HG03442 (cell line): ENCODE results near the gene SLC9B1.
"Not testable (repeated sequence)": the region's sequence is repeated elsewhere in the genome, so short reads cannot be mapped to it uniquely, and the experiment has no call there.

Experiments
- ATAC-seq: cut with Tn5 transposase; IDR thresholded peaks from one replicate; pipeline ENCODE4 v1.9.1; 2021; ENCODE audit warnings: mild to moderate bottlenecking, moderate library complexity; ENCODE audit not compliant: unreplicated experiment

Gene SLC9B1

GRCh38 chr4:103011378-103012025 is 8.0 kb downstream of the SLC9B1 start:
- no peak for ATAC-seq

DNA sequence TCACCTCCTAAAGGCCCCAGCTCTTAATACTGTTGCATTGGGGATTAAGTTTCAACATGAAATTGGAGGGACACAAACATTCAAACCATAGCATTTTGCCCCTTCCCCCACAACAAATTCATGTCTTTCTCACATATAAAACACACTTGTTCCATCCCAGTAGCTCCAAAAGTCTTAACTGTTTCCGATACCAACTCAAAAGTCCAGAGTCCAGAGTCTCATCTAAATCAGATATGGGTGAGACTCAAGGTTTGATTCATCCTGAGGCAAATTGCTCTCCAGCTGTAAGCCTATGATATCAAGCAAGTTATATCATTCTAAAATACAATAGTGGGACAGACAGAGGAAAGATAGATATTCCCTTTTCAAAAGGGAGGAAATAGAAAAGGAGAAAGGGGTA is 8.7 kb downstream of the SLC9B1 start:
- ATAC-seq = no peak

DNA sequence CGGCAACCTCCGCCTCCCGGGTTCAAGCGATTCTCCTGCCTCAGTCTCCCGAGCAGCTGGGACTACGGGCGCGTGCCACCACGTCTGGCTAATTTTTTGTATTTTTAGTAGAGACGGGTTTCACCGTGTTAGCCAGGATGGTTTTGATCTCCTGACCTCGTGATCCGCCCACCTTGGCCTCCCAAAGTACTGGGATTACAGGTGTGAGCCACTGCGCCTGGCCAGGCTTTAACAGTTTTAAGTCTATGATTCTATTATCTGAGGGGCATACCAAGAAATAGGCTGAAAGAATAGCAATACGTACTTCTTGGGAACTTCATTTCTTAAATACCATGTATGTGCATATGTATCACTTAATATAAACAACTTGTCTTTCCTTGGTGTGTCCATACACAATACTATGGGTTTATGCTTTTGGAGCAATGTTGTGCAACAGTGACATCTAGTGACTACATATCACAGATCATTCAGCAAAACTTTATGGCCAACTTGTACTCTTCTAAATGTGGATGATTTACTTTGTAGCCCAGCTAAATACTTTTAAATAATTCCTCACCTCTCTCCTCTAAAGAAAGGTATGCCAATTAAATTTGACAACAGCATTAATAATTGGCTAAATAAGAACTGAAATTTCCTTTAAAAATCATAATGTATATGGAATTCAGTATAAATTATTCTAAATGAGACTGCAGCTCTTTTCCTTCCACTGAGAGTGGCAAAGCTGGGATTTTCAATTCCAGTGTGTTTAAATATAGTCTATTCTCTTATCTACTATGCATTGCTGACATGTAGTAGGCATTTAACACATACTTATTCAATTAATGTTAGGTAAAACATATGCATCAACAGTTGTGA is 10.4 kb downstream of the SLC9B1 start:
- peak; percentile 79 for ATAC-seq

DNA sequence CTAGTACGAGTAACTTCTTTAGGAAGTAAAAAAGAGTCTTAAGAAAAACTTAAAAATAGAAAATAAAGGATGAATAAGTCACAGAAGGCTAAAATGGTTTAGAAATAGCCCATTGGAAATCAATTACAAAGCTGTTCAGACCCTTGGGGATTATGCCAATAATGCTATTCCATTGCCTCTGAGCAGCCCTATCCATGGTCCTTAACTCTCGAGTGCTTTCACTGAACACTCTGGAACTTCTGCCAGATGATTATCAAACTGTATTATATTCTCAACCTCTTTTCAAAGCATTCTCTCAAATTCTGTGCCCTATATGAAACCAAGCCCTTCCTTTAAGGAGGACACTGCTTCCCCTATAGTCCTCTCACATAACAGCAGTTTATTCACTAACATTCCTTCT is 17.0 kb downstream of the SLC9B1 start:
- ATAC-seq = no peak

DNA sequence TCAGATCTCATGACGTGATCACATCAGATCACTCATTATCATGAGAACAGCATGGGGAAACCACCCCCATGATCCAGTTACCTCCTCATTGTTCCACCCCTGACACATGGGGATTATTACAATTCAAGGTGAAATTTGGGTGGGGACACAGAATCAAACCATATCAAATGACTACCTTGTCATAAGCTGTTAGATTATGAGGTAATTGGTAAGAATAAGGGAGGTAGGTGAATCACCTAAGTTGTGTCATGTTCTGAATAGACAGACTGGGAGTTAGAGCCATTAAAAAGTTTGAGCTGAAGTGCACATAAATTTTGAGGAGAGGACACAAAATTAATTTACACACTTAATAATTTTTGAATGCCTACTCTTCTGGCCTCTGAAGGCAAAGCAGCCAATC is 24.7 kb downstream of the SLC9B1 start:
- no peak for ATAC-seq

DNA sequence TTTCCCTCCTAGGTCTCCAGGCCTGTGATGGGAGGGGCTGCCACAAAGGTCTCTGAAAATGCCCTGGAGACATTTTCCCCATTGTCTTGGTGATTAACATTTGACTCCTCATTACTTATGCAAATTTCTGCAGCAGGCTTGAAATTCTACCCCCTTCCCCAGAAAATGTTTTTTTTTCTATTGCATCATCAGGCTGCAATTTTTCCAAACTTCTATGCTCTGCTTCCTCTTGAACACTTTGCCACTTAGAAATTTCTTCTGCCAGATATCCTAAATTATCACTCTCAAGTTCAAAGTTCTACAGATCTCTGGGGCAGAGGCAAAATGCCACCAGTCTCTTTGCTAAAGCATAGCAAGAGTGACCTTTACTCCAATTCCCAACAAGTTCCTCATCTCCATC is 25.5 kb downstream of the SLC9B1 start:
- not testable (repeated sequence) for ATAC-seq

GRCh38 chr4:102988429-102989020 is 31.0 kb downstream of the SLC9B1 start:
- ATAC-seq = no peak

GRCh38 chr4:102981005-102981404 is 38.5 kb downstream of the SLC9B1 start:
- no peak for ATAC-seq

- ATAC-seq = not testable (repeated sequence)
Measured at GRCh38 chr4:102961813-102962212, 57.7 kb downstream of the SLC9B1 start.

GRCh38 chr4:102959496-102959895 is 60.0 kb downstream of the SLC9B1 start:
- no peak for ATAC-seq

GRCh38 chr4:102945066-102945465 is 74.4 kb downstream of the SLC9B1 start:
- no peak for ATAC-seq

DNA sequence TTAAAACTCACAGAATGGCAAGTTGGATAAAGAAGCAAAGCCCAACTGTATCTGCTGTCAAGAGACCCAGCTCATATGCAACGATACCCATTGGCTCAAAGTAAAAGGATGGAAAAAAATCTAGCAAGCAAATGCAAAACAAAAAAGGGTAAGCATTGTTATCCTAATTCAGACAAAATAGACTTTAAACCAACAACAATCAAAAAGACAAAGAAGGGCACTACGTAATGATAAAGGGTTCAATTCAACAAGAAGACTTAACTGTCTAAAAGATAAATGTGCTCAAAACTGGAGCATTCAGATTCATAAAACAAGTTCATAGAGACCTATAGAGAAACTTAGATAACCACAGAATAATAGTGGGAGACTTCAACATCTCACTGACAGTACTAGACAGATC is 81.4 kb downstream of the SLC9B1 start:
- ATAC-seq = not testable (repeated sequence)

- no peak for ATAC-seq
Measured at GRCh38 chr4:102935716-102936115, 83.8 kb downstream of the SLC9B1 start.

DNA sequence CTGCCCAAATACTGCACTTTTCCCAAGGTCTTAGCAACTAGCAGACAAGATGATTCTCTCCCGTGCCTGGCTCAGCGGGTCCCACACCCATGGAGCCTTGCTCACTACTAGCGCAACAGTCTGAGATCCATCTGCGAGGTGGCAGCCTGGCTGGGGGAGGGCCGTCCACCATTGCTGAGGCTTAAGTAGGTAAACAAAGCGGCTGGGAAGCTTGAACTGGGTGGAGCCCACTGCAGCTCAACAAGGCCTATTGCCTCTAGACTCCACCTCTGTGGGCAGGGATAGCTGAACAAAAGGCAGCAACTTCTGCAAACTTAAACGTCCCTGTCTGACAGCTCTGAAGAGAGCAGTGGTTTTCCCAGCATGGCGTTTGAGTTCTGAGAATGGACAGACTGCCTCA is 99.8 kb downstream of the SLC9B1 start:
- not testable (repeated sequence) for ATAC-seq

- ATAC-seq = no peak
Measured at GRCh38 chr4:102918859-102919258, 100.6 kb downstream of the SLC9B1 start.

- ATAC-seq = no peak
Measured at GRCh38 chr4:102901804-102902203, 117.7 kb downstream of the SLC9B1 start.

DNA sequence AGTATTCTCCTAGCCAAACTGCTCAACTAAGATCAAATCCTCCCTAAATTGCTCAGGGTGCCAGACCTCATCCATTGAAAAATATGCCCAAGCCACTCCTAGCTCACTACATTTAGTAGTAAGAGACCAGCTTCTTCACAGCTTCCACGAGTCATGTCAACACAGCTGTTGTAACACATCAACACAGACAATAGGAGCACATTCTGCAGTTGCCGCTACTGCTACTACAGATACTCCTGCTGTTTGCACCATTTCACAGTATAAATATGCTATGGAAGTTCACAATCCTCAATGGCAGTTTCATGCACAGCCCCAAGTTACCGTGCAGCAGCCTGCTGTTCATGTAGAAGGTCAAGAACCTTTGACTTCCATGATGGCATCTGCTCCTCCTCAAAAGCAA is 121.9 kb downstream of the SLC9B1 start:
- not testable (repeated sequence) for ATAC-seq

GRCh38 chr4:102896547-102896946 is 123.0 kb downstream of the SLC9B1 start:
- ATAC-seq = not testable (repeated sequence)

DNA sequence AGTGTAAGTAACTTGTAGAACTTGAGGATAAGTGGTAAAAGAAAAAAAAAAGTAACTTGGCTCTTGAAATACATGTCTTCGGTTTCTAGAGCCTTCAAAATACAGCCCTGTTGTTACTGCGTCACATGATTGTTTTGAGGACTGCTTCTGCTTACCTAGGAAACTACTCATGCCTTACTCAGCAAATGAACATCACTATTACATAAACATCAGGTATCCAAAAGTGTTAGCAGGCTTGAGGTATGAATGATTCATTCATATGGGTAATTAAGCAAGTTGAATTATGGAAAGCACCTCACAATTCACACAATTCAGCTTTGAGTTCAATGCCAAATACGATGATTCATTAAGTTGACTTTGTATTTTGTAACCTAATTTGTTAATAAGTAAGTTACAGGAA is 129.6 kb downstream of the SLC9B1 start:
- not testable (repeated sequence) for ATAC-seq

GRCh38 chr4:102888570-102888969 is 130.9 kb downstream of the SLC9B1 start:
- ATAC-seq = not testable (repeated sequence)

DNA sequence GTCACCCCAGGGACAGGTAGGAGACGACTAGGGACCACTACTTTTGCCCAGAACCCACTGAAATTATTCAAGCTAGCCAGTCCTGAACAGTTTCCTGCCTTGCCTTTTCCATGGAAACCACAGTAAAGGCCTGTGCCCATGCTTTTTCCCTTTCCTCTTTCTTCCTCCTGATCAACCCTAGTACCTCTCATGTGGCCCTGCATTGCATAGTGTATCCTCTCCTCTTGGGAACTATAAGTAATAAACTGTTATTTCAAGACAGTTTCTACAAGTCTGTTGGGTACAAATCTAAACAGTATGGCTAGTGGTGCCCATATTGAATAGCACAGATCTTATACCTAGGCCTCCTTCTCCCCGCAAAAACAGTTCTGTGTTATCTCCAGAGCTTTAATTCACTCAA is 136.2 kb downstream of the SLC9B1 start:
- ATAC-seq = no peak

DNA sequence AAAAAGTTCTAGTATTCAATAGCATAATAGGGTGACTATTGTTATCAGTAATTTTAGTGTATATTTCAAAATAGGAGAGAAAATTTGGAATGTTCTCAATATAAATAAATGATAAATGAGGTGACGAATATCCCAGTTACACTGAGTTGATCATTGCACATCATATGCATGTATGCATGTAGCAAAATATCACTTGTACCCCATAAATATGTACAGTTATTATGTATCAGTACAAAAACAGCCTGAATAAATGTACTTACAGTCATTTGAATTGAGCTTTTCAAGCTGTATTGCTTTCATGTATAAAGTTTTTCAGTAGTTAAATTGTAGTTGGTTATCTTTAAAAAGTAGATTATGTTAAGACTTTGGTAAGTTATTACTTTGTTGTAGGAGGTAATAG is 138.2 kb downstream of the SLC9B1 start:
- ATAC-seq = no peak
